H1 (cell line): Measurements from ENCODE around the gene FGF4. TPM values are rescaled to one million over a fixed set of nuclear protein-coding genes. Genes with fewer than 3 reads are reported as not detected.

ENCODE experiments used
- CTCF ChIA-PET: fragments of 300-600 bp; sonication (Branson Sonifier 250); formaldehyde crosslinking; loops from one replicate; lab custom pipeline; 2021; ENCODE audit not compliant: partially characterized antibody; lab: Charles Lee
- POLR2A ChIA-PET: fragments of 300-600 bp; sonication (Branson Sonifier 250); formaldehyde crosslinking; loops from one replicate; lab custom pipeline; 2021; ENCODE audit warnings: inconsistent platforms; ENCODE audit not compliant: partially characterized antibody; lab: Charles Lee
- DNase-seq, 2 experiments: peaks; one replicate each; pipeline versions ENCODE4 v3.0.0 to v3.0.0-alpha.2; 2010 to 2022; ENCODE audit warnings: low spot score in 2 of 2, low read depth in 1 of 2, mixed read lengths in 1 of 2
- FAIRE-seq: peaks from 2 replicates; lab custom pipeline; 2011; peaks lifted over from hg19 to GRCh38; lab: Jason Lieb, UNC
- H2AFZ ChIP-seq: 2 replicates; pipeline ENCODE4 v1.8.1; 2012; ENCODE audit warnings: low read length, inconsistent platforms
- H2AK5ac ChIP-seq: 2 replicates; pipeline ENCODE4 v1.6.1; 2013; ENCODE audit warnings: low read depth, low read length
- H2BK120ac ChIP-seq: replicated peaks from 2 replicates; pipeline ENCODE3; 2013; ENCODE audit warnings: low read depth, low read length, inconsistent platforms
- H2BK12ac ChIP-seq: 2 replicates; pipeline ENCODE4 v1.6.1; 2013; ENCODE audit warnings: low read depth, low read length
- H2BK15ac ChIP-seq: 2 replicates; pipeline ENCODE4 v1.6.1; 2013; ENCODE audit warnings: low read length
- H2BK20ac ChIP-seq: 2 replicates; pipeline ENCODE4 v1.6.1; 2013; ENCODE audit warnings: low read length
- H2BK5ac ChIP-seq: 2 replicates; pipeline ENCODE4 v1.6.1; 2013; ENCODE audit warnings: low read depth, low read length
- H3K14ac ChIP-seq: 2 replicates; pipeline ENCODE4 v1.6.1; 2013; ENCODE audit warnings: inconsistent platforms; ENCODE audit not compliant: insufficient read length
- H3K18ac ChIP-seq: 2 replicates; pipeline ENCODE4 v1.6.1; 2013; ENCODE audit warnings: low read length; ENCODE audit errors: extremely low read depth
- H3K23ac ChIP-seq: 2 replicates; pipeline ENCODE4 v1.6.1; 2013; ENCODE audit warnings: inconsistent platforms; ENCODE audit not compliant: insufficient read length
- H3K23me2 ChIP-seq: 2 replicates; pipeline ENCODE4 v1.6.1; 2013; ENCODE audit warnings: low read depth, low read length
- H3K27ac ChIP-seq: 2 replicates; pipeline ENCODE4 v1.6.1; 2011; ENCODE audit warnings: low read depth, low read length, inconsistent platforms
- H3K27me3 ChIP-seq, 4 experiments: replicated peaks in 1 of 4; 1 replicate in 1 of 4; 2 replicates in 3 of 4; pipeline versions ENCODE4 v1.6.1 to v1.8.1; 2011 to 2013; ENCODE audit warnings: low read length in 3 of 4, mild to moderate bottlenecking in 3 of 4, inconsistent platforms in 2 of 4, mixed read lengths in 2 of 4, moderate library complexity in 1 of 4; ENCODE audit not compliant: control insufficient read depth in 3 of 4, insufficient read depth in 3 of 4; ENCODE audit errors: extremely low read depth in 1 of 4
- H3K36me3 ChIP-seq, 4 experiments: 2 replicates each; pipeline versions ENCODE4 v1.6.1 to v1.8.1; 2011 to 2013; ENCODE audit warnings: mild to moderate bottlenecking in 4 of 4, low read length in 3 of 4, moderate library complexity in 2 of 4, control low read depth in 1 of 4, inconsistent platforms in 1 of 4; ENCODE audit not compliant: insufficient read depth in 4 of 4, control insufficient read depth in 2 of 4
- H3K4ac ChIP-seq: replicated peaks from 2 replicates; pipeline ENCODE3; 2013; ENCODE audit warnings: low read length, low read depth, mixed read lengths, inconsistent platforms; ENCODE audit not compliant: insufficient read length
- H3K4me1 ChIP-seq, 4 experiments: replicated peaks in 1 of 4; 1 replicate in 1 of 4; 2 replicates in 3 of 4; pipeline versions ENCODE4 v1.6.1 to v1.8.1; 2011 to 2013; ENCODE audit warnings: low read length in 3 of 4, inconsistent platforms in 2 of 4, mixed read lengths in 1 of 4; ENCODE audit not compliant: insufficient read depth in 4 of 4, control insufficient read depth in 3 of 4
- H3K4me2 ChIP-seq, 2 experiments: 2 replicates each; pipeline versions ENCODE4 v1.6.1 to v1.8.1; 2011 to 2013; ENCODE audit warnings: low read depth in 2 of 2, low read length in 2 of 2, control low read depth in 1 of 2, inconsistent platforms in 1 of 2, mild to moderate bottlenecking in 1 of 2; ENCODE audit not compliant: insufficient read depth in 1 of 2
- H3K4me3 ChIP-seq, 4 experiments: fragments of 200-600, 300-600 bp in 1 of 4; sonication (generic), shearing (Covaris generic), sonication (Bioruptor Twin) in 1 of 4; 2 replicates each; pipeline versions ENCODE4 v1.5.1 to v1.8.1; 2011 to 2016; ENCODE audit warnings: low read length in 4 of 4, low read depth in 3 of 4, control low read depth in 2 of 4, inconsistent platforms in 2 of 4, mild to moderate bottlenecking in 2 of 4, mixed read lengths in 1 of 4, moderate library complexity in 1 of 4; ENCODE audit not compliant: insufficient read depth in 2 of 4; ENCODE audit errors: extremely low read depth in 1 of 4
- H3K56ac ChIP-seq: replicated peaks from 2 replicates; pipeline ENCODE3; 2013; ENCODE audit warnings: low read depth, mild to moderate bottlenecking, mixed read lengths, low read length, inconsistent platforms; ENCODE audit not compliant: insufficient read length
- H3K79me1 ChIP-seq: 2 replicates; pipeline ENCODE4 v1.6.1; 2013; ENCODE audit warnings: low read depth, low read length, control low read depth
- H3K79me2 ChIP-seq, 2 experiments: 2 replicates each; pipeline versions ENCODE4 v1.6.1 to v1.8.1; 2012 to 2013; ENCODE audit warnings: low read length in 2 of 2, mild to moderate bottlenecking in 2 of 2, inconsistent platforms in 1 of 2; ENCODE audit not compliant: insufficient read depth in 2 of 2, control insufficient read depth in 1 of 2
- H3K9ac ChIP-seq, 4 experiments: replicated peaks in 1 of 4; 1 replicate in 1 of 4; 2 replicates in 3 of 4; pipeline versions ENCODE4 v1.6.1 to v1.8.1; 2011 to 2013; ENCODE audit warnings: low read depth in 3 of 4, low read length in 3 of 4, control low read depth in 2 of 4, mild to moderate bottlenecking in 2 of 4, moderate library complexity in 2 of 4, inconsistent platforms in 1 of 4; ENCODE audit errors: extremely low read depth in 1 of 4
- H3K9me3 ChIP-seq, 2 experiments: 2 replicates each; pipeline versions ENCODE4 v1.6.1 to v1.8.1; 2012 to 2013; ENCODE audit warnings: mild to moderate bottlenecking in 2 of 2, moderate library complexity in 2 of 2, control low read depth in 1 of 2, inconsistent platforms in 1 of 2, low read depth in 1 of 2, low read length in 1 of 2, mixed read lengths in 1 of 2; ENCODE audit not compliant: insufficient read depth in 2 of 2
- H4K20me1 ChIP-seq, 2 experiments: replicated peaks in 1 of 2; 2 replicates each; pipeline versions ENCODE3 to v1.8.1; 2011 to 2013; ENCODE audit warnings: inconsistent platforms in 2 of 2, low read length in 2 of 2, mild to moderate bottlenecking in 1 of 2; ENCODE audit not compliant: insufficient read depth in 2 of 2, control insufficient read depth in 1 of 2
- H4K5ac ChIP-seq: 2 replicates; pipeline ENCODE4 v1.6.1; 2013; ENCODE audit warnings: low read length, low read depth, mixed read lengths, inconsistent platforms; ENCODE audit not compliant: insufficient read length
- H4K8ac ChIP-seq: 2 replicates; pipeline ENCODE4 v1.8.0; 2013; ENCODE audit warnings: mild to moderate bottlenecking, moderate library complexity, low read length, inconsistent platforms; ENCODE audit not compliant: insufficient read depth; ENCODE audit errors: extremely low read depth
- H4K91ac ChIP-seq: replicated peaks from 2 replicates; pipeline ENCODE3; 2013; ENCODE audit warnings: low read length, mixed read lengths, inconsistent platforms; ENCODE audit not compliant: insufficient read length
- BCL11A ChIP-seq, 2 experiments: IDR thresholded peaks; one replicate each; pipeline ENCODE4 v1.6.1; 2011; ENCODE audit warnings: low read depth in 2 of 2, low read length in 2 of 2, mild to moderate bottlenecking in 2 of 2
- JUN ChIP-seq: IDR thresholded peaks from 2 replicates; pipeline ENCODE4 v1.6.1; 2011; ENCODE audit warnings: low read depth, mild to moderate bottlenecking, improper control_type of control experiment, low read length
- NANOG ChIP-seq: IDR thresholded peaks from 2 replicates; pipeline ENCODE4 v1.6.1; 2011; ENCODE audit warnings: low read length, low read depth, mild to moderate bottlenecking, inconsistent platforms; ENCODE audit not compliant: insufficient read depth, poor library complexity, severe bottlenecking
- SP2 ChIP-seq: IDR thresholded peaks from 2 replicates; pipeline ENCODE4 v1.6.1; 2012; ENCODE audit warnings: mild to moderate bottlenecking, low read length, inconsistent platforms
- TAF1 ChIP-seq: IDR thresholded peaks from 2 replicates; pipeline ENCODE4 v1.6.1; 2011; ENCODE audit warnings: mild to moderate bottlenecking, low read depth, low read length
- WGBS, 2 experiments: shearing (Covaris generic) in 1 of 2; methylation state at CpG; one replicate each; pipeline versions ENCODE4 v1.1.6 to v1.1.7; 2013 to 2015; ENCODE audit warnings: low lambda C conversion rate in 2 of 2, mixed read lengths in 2 of 2, inconsistent platforms in 1 of 2, low coverage in 1 of 2, missing lambda C conversion rate in 1 of 2; ENCODE audit not compliant: insufficient replicate concordance in 2 of 2, insufficient coverage in 1 of 2, insufficient read length in 1 of 2; ENCODE audit errors: extremely low coverage in 1 of 2, missing lambda C conversion rate in 1 of 2; 5-methylcytosine and 5-hydroxymethylcytosine counted together
- polyA plus RNA-seq, 7 experiments: library from polyadenylated mRNA; depleted of rRNA in 3 of 7; stranded (reverse) in 5 of 7; unstranded in 2 of 7; fragments of >200 nt in 5 of 7; fragments of 200-250 nt in 2 of 7; gene quantifications; 1 replicate in 5 of 7; 2 replicates in 1 of 7; 4 replicates in 1 of 7; pipeline versions ENCODE4 v1.2.1 to v1.2.3, GENCODE V29; 2011 to 2013; ENCODE audit warnings: missing spikeins in 2 of 7, mixed read lengths in 2 of 7
- total RNA-seq: library from RNA; stranded (reverse); fragmentation: NEBNext Ultra II Directional; extraction: Animal tissue kit (Norgen Biotek cat#: 25700); gene quantifications from 2 replicates; pipeline ENCODE4 v1.2.1, GENCODE V29; 2021

Gene FGF4
- total and polyA plus RNA-seq, 2 of the 8 experiments (the other 6 are each of a cell fraction or from before 2014, with no cell fraction given): 0.57 to 2.0 TPM

GRCh38 chr11:69814411-69814810 lies 39.3 kb upstream of the FGF4 start:
- no peak overlapping the region for H3K4ac ChIP-seq
- H3K79me2 ChIP-seq: no peaks in the 10 kb centered on the region
- FAIRE-seq (no peak), DNase-seq (no peak)
- no peak overlapping the region for H2BK5ac ChIP-seq
- no peak overlapping the region for H3K4me3 ChIP-seq
- no peak overlapping the region for H2AFZ ChIP-seq
- H2BK20ac ChIP-seq: no peak overlapping the region
- H4K20me1 ChIP-seq: peaks cover 0 to 4% of the 10 kb centered on the region in 2 experiments
- H3K27me3 ChIP-seq: peaks cover 41 to 54% (median 51%) of the 10 kb centered on the region in 4 experiments
- POLR2A ChIA-PET: no interaction called here
- H3K9ac ChIP-seq: no peak overlapping the region
- no peak overlapping the region for H3K56ac ChIP-seq
- no peak overlapping the region for H3K23ac ChIP-seq
- no peaks in the 10 kb centered on the region; the same call in 1 of the 2 replicates for H3K79me1 ChIP-seq
- H3K4me1 ChIP-seq: peaks cover 0 to 16% (median 8%) of the 10 kb centered on the region in 4 experiments; a peak in 6 of 7 replicates
- peak overlapping the region; percentile 75; the same call in 1 of the 2 replicates for H2AK5ac ChIP-seq
- H2BK120ac ChIP-seq: no peak overlapping the region
- CTCF ChIA-PET: interaction anchor here (1.5 to 2.3 kb wide), 2 partner anchors 13 to 69 kb away, joined by 4 to 6 read pairs; no protein-coding TSS in a partner anchor
- no peak overlapping the region for H3K14ac ChIP-seq
- no peak overlapping the region for H4K91ac ChIP-seq
- no peaks in the 10 kb centered on the region for H3K9me3 ChIP-seq
- H3K4me2 ChIP-seq: no peak overlapping the region
- peaks cover 0 to 4% (median 0%) of the 10 kb centered on the region in 4 experiments; a peak in 1 of 8 replicates for H3K36me3 ChIP-seq
- no peak overlapping the region for H3K27ac ChIP-seq
- H3K18ac ChIP-seq: no peak overlapping the region
- no peak overlapping the region for H4K8ac ChIP-seq
- peaks cover 25% of the 10 kb centered on the region; the same call in 1 of the 2 replicates for H3K23me2 ChIP-seq
- WGBS, 2 experiments: 76% methylated on average over 7 of the region's 7 CpGs; no CpG with 5 or more reads in 1 of the 2 experiments
- H2BK12ac ChIP-seq: 0 out of 2 replicates have a peak overlapping the region, but pooled peaks have one; percentile 17
- H2BK15ac ChIP-seq: no peak overlapping the region
- H4K5ac ChIP-seq: no peak overlapping the region
- TF ChIP-seq BCL11A (IDR thresholded peaks at IDR 0.05; ENCODE audit: low read depth in 2 of 2, low read length in 2 of 2): no peak
- no peak for TF ChIP-seq SP2
- no peak for TF ChIP-seq JUN
- TF ChIP-seq TAF1: no peak
- no peak for TF ChIP-seq NANOG
